Activated CD8-positive, alpha-beta T cell treated with anti-CD3 and anti-CD28 coated beads for 36 hours (primary cell): ENCODE results near the gene TRNT1. TPM values are rescaled to one million over a fixed set of nuclear protein-coding genes. Genes with fewer than 3 reads are reported as not detected.

ENCODE experiments used
- ATAC-seq: fragments of 200-7000 bp; cut with Tn5 transposase; one replicate; pipeline ENCODE4 v1.10.0; 2021; ENCODE audit warnings: mild to moderate bottlenecking, moderate library complexity
- CTCF ChIA-PET: fragments of 350-600 bp; sonication (Branson Sonifier 250); formaldehyde crosslinking; loops from one replicate; lab custom pipeline; 2021; ENCODE audit warnings: antibody characterized with exemption; lab: Charles Lee
- POLR2A ChIA-PET: fragments of 350-600 bp; sonication (Branson Sonifier 250); formaldehyde crosslinking; loops from one replicate; lab custom pipeline; 2021; ENCODE audit warnings: antibody characterized with exemption; lab: Charles Lee
- DNase-seq: peaks from one replicate; pipeline ENCODE4 v3.0.0-alpha.2; 2020
- H3K27ac Mint-ChIP-seq: one replicate; pipeline ENCODE4 v1.8.0; 2021; ENCODE audit warnings: mild to moderate bottlenecking, mixed read lengths
- H3K27me3 Mint-ChIP-seq: one replicate; pipeline ENCODE4 v1.8.0; 2021; ENCODE audit warnings: mixed read lengths
- H3K36me3 Mint-ChIP-seq: one replicate; pipeline ENCODE4 v1.8.0; 2021; ENCODE audit warnings: low read depth, mixed read lengths
- H3K4me1 Mint-ChIP-seq: one replicate; pipeline ENCODE4 v1.8.0; 2021; ENCODE audit warnings: low read depth, mixed read lengths
- H3K4me3 Mint-ChIP-seq: one replicate; pipeline ENCODE4 v1.8.0; 2021; ENCODE audit warnings: mild to moderate bottlenecking, moderate library complexity, mixed read lengths
- H3K9me3 Mint-ChIP-seq: one replicate; pipeline ENCODE4 v1.8.0; 2021; ENCODE audit warnings: mixed read lengths
- intact Hi-C: fragments of 100-400 bp; cut with micrococcal nuclease; formaldehyde crosslinking; loops from one replicate; pipeline ENCODE4 v1.10.0; 2022
- total RNA-seq, 2 experiments: library from RNA; stranded (reverse); gene quantifications; one replicate each; pipeline ENCODE4 v1.2.3, GENCODE V29; 2021
- TF ChIP-seq, protein P1 (sequence below): fragments of 200-600 bp; IDR thresholded peaks from one replicate; pipeline ENCODE4 v1.8.0; 2022; ENCODE audit warnings: antibody characterized with exemption, mild to moderate bottlenecking

TRNT1 gene
- total RNA-seq, 2 experiments from 2014 or later, result 44.9 to 45.8 TPM

DNA sequence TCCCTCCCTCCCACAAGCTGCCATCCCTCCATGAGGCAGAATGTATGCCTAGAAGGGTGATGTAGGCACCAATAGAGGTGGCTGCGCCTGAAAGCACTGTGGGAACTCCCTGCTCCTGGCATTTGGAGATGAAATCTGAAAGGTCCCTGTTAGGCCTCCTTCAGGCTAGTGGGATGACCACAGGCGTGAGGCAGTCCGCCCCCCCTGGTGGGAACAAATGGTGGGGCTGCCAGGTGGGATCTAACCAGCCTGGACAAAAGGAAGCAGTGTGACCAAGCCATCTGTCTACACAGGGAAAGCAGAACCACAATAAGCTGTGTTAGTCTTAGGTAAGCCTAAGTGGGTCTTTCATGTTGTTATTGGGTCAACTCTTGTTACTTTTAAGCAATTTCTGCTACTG lies 41.9 kb upstream of the TRNT1 start:
- POLR2A ChIA-PET, result no interaction called here
- CTCF ChIA-PET, result no interaction called here

DNA sequence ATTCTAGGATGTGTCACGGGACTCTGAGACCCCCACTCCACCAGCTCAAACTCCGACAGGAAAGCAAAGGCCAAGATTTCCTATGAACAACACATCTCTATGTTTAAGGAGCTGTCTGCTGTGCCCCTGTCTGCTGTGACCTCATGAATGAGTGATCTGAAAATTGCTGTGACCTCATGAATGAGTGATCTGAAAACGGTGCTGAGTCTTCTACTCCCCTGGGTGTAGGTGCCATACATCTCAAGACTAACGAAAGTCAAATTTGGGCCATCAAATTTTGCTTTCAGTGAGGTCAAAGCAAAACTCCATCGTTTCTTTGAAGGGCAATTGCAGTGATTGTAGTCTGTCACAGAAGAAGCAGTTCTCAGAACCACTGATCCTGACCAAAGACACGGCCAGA lies 41.0 kb upstream of the TRNT1 start:
- no peak for DNase-seq
- intact Hi-C loops, result no loop called here
- CTCF ChIA-PET, result no interaction called here
- Mint-ChIP-seq H3K27me3 (no peaks in the 10 kb centered on the region), H3K4me3 (no peak overlapping the region), H3K4me1 (no peaks in the 10 kb centered on the region), H3K27ac (no peak overlapping the region), H3K36me3 (no peaks in the 10 kb centered on the region), H3K9me3 (no peaks in the 10 kb centered on the region)
- ATAC-seq, result no peak
- POLR2A ChIA-PET, result no interaction called here
- TF ChIP-seq, protein P1, sequence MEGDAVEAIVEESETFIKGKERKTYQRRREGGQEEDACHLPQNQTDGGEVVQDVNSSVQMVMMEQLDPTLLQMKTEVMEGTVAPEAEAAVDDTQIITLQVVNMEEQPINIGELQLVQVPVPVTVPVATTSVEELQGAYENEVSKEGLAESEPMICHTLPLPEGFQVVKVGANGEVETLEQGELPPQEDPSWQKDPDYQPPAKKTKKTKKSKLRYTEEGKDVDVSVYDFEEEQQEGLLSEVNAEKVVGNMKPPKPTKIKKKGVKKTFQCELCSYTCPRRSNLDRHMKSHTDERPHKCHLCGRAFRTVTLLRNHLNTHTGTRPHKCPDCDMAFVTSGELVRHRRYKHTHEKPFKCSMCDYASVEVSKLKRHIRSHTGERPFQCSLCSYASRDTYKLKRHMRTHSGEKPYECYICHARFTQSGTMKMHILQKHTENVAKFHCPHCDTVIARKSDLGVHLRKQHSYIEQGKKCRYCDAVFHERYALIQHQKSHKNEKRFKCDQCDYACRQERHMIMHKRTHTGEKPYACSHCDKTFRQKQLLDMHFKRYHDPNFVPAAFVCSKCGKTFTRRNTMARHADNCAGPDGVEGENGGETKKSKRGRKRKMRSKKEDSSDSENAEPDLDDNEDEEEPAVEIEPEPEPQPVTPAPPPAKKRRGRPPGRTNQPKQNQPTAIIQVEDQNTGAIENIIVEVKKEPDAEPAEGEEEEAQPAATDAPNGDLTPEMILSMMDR, result no peak

More for the DNA sequence above, 41.9 kb upstream of the TRNT1 start:
- TF ChIP-seq, protein P1, result no peak
- intact Hi-C loops, result no loop called here
- Mint-ChIP-seq H3K27ac (no peak overlapping the region), H3K27me3 (no peaks in the 10 kb centered on the region), H3K36me3 (no peaks in the 10 kb centered on the region), H3K4me3 (no peak overlapping the region), H3K9me3 (no peaks in the 10 kb centered on the region), H3K4me1 (no peaks in the 10 kb centered on the region)
- DNase-seq (no peak), ATAC-seq (no peak)

DNA sequence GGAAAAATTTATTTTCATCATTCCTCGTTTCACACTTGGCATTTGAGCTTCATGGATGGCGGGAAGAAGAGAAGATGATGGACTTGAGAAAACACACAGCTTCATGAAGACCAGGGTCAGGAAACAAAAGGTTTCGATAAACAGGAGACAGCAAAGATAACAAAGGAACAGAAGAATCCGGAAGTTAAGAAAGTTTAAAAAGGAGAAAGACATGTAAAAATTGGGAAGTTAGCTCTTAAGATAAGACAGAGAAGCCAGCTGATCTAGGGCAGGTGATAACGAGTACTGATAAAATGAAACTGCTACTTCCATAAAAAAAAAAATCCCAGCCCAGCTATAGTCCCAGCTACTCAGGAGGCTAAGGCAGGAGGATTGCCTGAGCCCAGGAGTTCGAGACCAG lies 40.5 kb upstream of the TRNT1 start:
- no peak overlapping the region for H3K27ac Mint-ChIP-seq
- DNase-seq (no peak), ATAC-seq (no peak)
- intact Hi-C loops, result no loop called here
- ChIA-PET CTCF (no interaction called here), POLR2A (no interaction called here)
- H3K27me3 Mint-ChIP-seq, result no peaks in the 10 kb centered on the region
- H3K4me3 Mint-ChIP-seq, result no peak overlapping the region
- no peaks in the 10 kb centered on the region for H3K4me1 Mint-ChIP-seq
- no peaks in the 10 kb centered on the region for H3K9me3 Mint-ChIP-seq
- H3K36me3 Mint-ChIP-seq, result no peaks in the 10 kb centered on the region
- TF ChIP-seq, protein P1, result no peak

DNA sequence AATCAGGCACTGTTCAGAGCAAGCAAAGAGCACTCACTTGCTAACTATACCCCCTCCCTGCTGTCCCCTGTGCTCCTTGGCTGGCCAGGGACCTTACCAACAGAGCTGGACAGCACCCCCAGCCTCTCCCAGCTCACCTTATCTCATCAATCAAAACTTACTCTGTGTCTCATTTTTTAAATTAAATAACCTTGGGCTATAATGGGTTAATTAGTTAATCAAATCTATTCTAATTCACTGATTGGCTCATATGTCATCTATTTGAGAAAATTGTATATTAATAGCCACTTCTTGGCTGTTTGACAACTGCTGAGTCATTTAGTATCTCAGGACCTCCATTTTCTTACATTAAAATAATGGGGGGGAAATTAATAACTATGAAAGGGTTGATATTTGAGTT lies 39.5 kb upstream of the TRNT1 start:
- intact Hi-C loops, result no loop called here
- Mint-ChIP-seq H3K27ac (no peak overlapping the region), H3K9me3 (no peaks in the 10 kb centered on the region), H3K36me3 (no peaks in the 10 kb centered on the region), H3K4me3 (no peak overlapping the region), H3K4me1 (no peaks in the 10 kb centered on the region), H3K27me3 (no peaks in the 10 kb centered on the region)
- TF ChIP-seq, protein P1, result no peak
- ChIA-PET CTCF (no interaction called here), POLR2A (no interaction called here)
- ATAC-seq, result no peak
- DNase-seq, result no peak

DNA sequence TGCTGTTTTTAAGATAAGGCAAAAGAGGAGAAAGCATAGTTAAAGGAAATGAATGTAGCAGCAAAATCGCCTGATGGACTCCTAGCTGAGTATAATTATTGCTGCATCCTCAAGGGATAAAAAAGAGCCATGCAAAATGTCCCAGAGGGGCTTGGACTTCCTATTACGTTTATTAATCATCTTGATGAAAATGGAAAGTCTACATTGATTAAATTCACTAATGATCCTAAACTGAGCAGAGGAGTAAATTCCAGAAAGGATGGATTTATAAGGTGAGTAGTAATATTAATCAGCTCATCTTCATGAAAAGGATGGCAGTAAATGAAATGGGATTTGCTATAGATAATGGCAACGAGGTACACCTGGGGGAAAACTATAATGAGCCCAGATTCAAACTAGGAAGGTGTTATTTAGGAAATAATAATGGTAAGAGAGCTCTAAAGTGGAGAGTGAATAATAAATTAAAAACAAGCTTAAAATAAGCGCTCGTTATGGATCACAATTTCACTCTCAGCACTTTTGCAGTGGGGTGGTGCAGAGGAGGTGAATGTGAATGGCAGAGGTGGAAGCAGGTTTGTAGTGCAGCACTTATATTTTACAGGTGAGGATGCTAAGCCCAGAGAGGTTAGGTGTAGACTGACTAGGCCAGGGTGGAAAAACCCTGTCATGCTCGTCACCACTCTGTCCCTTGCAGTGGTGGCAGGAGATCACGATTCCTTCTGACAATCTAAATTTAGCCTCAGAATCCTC lies 38.8 kb upstream of the TRNT1 start:
- H3K9me3 Mint-ChIP-seq, result no peaks in the 10 kb centered on the region
- H3K27ac Mint-ChIP-seq, result no peak overlapping the region
- no peak for DNase-seq
- H3K4me3 Mint-ChIP-seq, result no peak overlapping the region
- intact Hi-C loops, result no loop called here
- TF ChIP-seq, protein P1, result no peak
- ChIA-PET CTCF (no interaction called here), POLR2A (no interaction called here)
- no peaks in the 10 kb centered on the region for H3K36me3 Mint-ChIP-seq
- H3K4me1 Mint-ChIP-seq, result no peaks in the 10 kb centered on the region
- H3K27me3 Mint-ChIP-seq, result no peaks in the 10 kb centered on the region
- no peak for ATAC-seq
